AG10803 (cell line): ENCODE results near the gene SH3PXD2B.

ENCODE experiments used
- DNase-seq: peaks from one replicate; pipeline ENCODE4 v3.0.0; 2010; ENCODE audit warnings: low read depth
- H3K4me3 ChIP-seq: 2 replicates; pipeline ENCODE4 v1.5.1; 2011; ENCODE audit warnings: mild to moderate bottlenecking, low read length, control low read depth
- CTCF ChIP-seq: conservative IDR thresholded peaks from 2 replicates; pipeline ENCODE4 v1.5.1; 2011; ENCODE audit warnings: mild to moderate bottlenecking, low read length, control low read depth, inconsistent platforms

Gene SH3PXD2B

GRCh38 chr5:172478256-172478655 lies 23.9 kb upstream of the SH3PXD2B start:
- H3K4me3 ChIP-seq = no peak overlapping the region
- no peak for DNase-seq
- no peak for TF ChIP-seq CTCF

- no peak overlapping the region for H3K4me3 ChIP-seq
- TF ChIP-seq CTCF = no peak
- peak; percentile 25 for DNase-seq
These were observed 23.1 kb upstream of the SH3PXD2B start for GRCh38 chr5:172477466-172477865.

GRCh38 chr5:172474293-172474692 lies 20.0 kb upstream of the SH3PXD2B start:
- no peak overlapping the region for H3K4me3 ChIP-seq
- no peak for TF ChIP-seq CTCF
- DNase-seq = no peak

- H3K4me3 ChIP-seq = no peak overlapping the region
- TF ChIP-seq CTCF = no peak
- DNase-seq = no peak
These were observed 19.1 kb upstream of the SH3PXD2B start for GRCh38 chr5:172473427-172473826.

GRCh38 chr5:172469697-172470096 lies 15.4 kb upstream of the SH3PXD2B start:
- no peak for DNase-seq

GRCh38 chr5:172466062-172466461 lies 11.7 kb upstream of the SH3PXD2B start:
- no peak for TF ChIP-seq CTCF
- no peak overlapping the region for H3K4me3 ChIP-seq
- no peak for DNase-seq

More at GRCh38 chr5:172469697-172470096, 15.4 kb upstream of the SH3PXD2B start:
- no peak overlapping the region for H3K4me3 ChIP-seq
- TF ChIP-seq CTCF = no peak

- H3K4me3 ChIP-seq = no peak overlapping the region
- DNase-seq = no peak
- no peak for TF ChIP-seq CTCF
These were observed 8.7 kb upstream of the SH3PXD2B start for GRCh38 chr5:172463031-172463430.
